HG03045 (cell line): ENCODE measurements around the gene FRG2B.
"Not testable (repeated sequence)": the region's sequence is repeated elsewhere in the genome, so short reads cannot be mapped to it uniquely, and the experiment has no call there.

ENCODE experiments used
- ATAC-seq: cut with Tn5 transposase; IDR thresholded peaks from one replicate; pipeline ENCODE4 v1.9.1; 2021; ENCODE audit warnings: mild to moderate bottlenecking, moderate library complexity; ENCODE audit not compliant: unreplicated experiment

Gene FRG2B

GRCh38 chr10:133600657-133601056, 25.9 kb downstream of the FRG2B start:
- no peak for ATAC-seq

- not testable (repeated sequence) for ATAC-seq
Measured at GRCh38 chr10:133599869-133600268, 26.7 kb downstream of the FRG2B start.

- no peak for ATAC-seq
Measured at GRCh38 chr10:133592716-133593115, 33.9 kb downstream of the FRG2B start.

GRCh38 chr10:133590970-133591359, 35.6 kb downstream of the FRG2B start:
- ATAC-seq: no peak

- no peak for ATAC-seq
Measured at GRCh38 chr10:133590226-133590969, 36.2 kb downstream of the FRG2B start.

- not testable (repeated sequence) for ATAC-seq
Measured at GRCh38 chr10:133577037-133577436, 49.6 kb downstream of the FRG2B start.
